Glomerular visceral epithelial cell (primary cell): Measurements from ENCODE around the gene DNAAF2.
"Not testable (repeated sequence)": the region's sequence is repeated elsewhere in the genome, so short reads cannot be mapped to it uniquely, and the experiment has no call there.

Source experiments
- DNase-seq: peaks from one replicate; pipeline ENCODE4 v3.0.0-alpha.2; 2016; ENCODE audit errors: extremely low spot score

Gene DNAAF2, protein sequence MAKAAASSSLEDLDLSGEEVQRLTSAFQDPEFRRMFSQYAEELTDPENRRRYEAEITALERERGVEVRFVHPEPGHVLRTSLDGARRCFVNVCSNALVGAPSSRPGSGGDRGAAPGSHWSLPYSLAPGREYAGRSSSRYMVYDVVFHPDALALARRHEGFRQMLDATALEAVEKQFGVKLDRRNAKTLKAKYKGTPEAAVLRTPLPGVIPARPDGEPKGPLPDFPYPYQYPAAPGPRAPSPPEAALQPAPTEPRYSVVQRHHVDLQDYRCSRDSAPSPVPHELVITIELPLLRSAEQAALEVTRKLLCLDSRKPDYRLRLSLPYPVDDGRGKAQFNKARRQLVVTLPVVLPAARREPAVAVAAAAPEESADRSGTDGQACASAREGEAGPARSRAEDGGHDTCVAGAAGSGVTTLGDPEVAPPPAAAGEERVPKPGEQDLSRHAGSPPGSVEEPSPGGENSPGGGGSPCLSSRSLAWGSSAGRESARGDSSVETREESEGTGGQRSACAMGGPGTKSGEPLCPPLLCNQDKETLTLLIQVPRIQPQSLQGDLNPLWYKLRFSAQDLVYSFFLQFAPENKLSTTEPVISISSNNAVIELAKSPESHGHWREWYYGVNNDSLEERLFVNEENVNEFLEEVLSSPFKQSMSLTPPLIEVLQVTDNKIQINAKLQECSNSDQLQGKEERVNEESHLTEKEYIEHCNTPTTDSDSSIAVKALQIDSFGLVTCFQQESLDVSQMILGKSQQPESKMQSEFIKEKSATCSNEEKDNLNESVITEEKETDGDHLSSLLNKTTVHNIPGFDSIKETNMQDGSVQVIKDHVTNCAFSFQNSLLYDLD

GRCh38 chr14:49634547-49635334 lies at the start of gene DNAAF2:
TSS of gene DNAAF2 (minus strand) at chr14:49635244. CDS start at chr14:49635149, 95 bp downstream.
- peak; percentile 75 for DNase-seq

- DNase-seq: no peak
Observed at GRCh38 chr14:49679271-49679670, 44.2 kb upstream of the DNAAF2 start.

- no peak for DNase-seq
Observed at GRCh38 chr14:49677643-49678042, 42.6 kb upstream of the DNAAF2 start.

DNA sequence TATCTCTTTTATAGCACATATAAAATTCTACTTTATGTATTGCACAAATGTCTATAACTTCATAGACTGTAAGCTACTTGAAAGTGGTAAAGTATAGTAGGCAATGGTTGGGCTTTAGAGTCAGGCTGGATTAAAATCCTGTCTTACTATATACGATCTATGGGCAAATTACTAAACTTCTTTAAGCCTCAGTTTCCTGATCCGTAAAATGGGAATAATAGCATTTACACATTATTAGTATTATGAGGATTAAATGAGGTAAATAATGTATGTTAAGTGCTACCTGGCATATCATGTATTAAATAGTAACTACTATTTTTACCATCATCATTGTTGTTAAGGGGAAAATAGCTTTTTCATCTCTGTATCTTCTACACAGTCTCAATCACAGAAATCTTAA lies 38.5 kb upstream of the DNAAF2 start:
- no peak for DNase-seq

DNA sequence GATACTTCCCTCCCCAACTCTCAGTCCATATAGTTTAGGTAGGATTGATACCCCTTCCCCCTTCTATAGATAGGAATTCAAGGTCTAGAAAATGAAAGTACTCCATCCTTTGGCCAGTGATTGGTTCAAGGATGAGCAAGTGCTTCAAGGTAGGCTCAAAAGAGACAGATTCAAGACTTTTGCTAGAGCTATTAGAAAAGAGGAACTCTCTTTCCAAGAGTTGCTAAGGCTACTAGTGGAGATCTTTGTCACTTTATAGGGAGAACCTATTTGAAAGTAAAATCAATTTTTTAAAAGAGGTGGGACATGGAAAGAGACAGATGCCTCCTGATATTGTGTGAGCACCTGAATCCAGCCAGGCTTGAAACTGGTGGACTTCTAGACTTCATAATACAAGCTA lies 35.4 kb upstream of the DNAAF2 start:
- no peak for DNase-seq

DNA sequence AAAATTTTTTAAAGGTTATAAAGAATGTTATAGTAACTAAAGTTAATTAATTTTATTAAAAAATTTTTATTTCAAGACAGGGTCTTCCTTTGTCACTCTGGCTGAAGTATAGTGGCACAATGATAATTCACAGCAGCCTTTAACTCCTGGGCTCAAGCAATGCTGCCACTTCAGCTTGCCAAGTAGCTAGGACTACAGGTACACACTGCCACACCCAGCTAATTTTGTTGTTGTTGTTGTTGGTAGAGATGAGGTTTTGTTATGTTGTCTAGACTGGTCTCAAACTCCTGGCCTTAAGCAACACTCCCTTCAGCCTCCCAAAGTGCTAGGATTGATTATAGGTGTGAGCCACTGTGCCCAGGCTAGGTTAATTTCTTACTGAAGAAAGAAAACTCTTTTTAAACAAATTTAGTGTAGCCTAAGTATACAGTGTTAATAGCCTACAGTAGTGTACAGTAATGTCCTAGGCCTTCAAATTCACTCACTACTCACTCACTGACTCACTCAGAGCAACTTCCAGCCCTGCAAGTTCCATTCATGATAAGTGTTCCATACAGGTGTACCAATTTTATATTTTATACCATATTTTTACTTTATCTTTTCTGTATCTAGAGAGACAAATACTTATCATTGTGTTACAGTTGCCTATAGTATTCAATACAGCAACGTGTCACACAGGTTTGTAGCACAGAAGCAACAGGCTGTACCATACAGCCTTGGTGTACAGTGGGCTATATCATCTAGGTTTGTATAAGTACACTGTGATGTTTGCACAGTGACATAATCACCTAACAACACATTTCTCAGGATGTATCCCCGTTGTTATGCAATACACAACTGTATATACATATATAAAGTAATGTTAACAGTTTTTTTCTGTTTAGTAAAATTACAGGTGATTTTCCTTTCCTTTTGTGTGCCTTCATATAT lies 24.7 kb upstream of the DNAAF2 start:
- no peak for DNase-seq

DNA sequence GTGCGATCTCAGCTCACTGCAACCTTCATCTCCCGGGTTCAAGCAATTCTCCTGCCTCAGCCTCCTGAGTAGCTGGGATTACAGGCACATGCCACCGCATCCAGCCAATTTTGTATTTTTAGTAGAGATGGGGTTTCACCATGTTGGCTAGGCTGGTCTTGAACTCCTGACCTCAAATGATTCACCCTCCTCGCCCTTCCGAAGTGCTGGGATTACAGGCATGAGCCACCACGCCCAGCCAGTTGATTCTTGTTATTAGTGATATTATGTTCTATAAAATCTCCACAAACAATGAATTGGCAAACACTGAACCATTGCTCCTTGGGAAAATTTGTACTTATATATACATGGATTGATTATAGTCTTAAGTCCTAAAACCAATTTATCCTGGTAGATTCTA lies 22.5 kb upstream of the DNAAF2 start:
- DNase-seq: not testable (repeated sequence)

GRCh38 chr14:49654511-49654910 lies 19.5 kb upstream of the DNAAF2 start:
- no peak for DNase-seq

DNA sequence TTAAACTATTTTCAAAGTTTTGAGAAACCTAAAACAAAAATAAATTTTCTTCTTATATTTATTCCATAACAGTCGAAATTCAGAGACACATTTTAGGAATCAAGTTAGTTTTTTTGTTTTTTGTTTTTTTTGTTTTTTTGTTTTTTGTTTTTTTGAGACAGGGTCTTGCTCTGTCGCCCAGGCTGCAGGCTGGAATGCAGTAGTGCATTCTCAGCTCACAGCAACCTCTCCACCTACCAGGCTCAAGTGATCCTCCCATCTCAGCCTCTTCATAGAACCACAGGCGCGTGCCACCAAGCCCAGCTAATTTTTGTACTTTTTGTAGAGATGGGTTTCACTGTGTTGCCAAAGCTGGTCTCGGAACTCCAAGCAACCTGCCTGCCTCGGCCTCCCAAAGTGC lies 18.5 kb upstream of the DNAAF2 start:
- DNase-seq: no peak

- no peak for DNase-seq
Observed at GRCh38 chr14:49642163-49642562, 7.1 kb upstream of the DNAAF2 start.

GRCh38 chr14:49641697-49642129 lies 6.7 kb upstream of the DNAAF2 start:
- peak; percentile 75 for DNase-seq

GRCh38 chr14:49640540-49641417 lies 5.7 kb upstream of the DNAAF2 start:
- no peak for DNase-seq

DNA sequence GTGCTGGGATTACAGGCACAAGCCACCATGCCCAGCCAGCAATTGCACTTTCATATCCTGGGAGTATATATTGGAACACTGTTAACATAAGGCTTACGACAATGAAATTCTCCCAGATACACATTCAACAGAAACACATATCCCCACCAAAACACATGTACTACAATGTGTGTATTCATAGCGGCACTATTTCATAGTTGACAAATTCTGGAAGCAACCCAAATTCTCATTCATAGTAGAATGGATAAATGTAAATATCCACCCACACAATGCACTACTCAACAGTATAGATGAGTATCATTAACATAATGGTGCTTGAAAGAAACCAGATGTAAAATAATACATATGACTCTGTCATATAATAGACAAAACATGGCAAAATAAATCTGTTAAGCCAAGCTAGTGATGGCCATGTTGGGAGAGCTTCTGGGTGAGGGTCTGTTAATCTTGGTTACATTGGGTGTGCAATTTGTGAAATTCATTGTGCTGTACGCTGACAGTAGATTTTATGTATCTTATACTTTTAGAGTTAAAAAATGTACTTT lies 2.6 kb upstream of the DNAAF2 start:
- DNase-seq: no peak

- no peak for DNase-seq
Observed at GRCh38 chr14:49636866-49637265, 1.8 kb upstream of the DNAAF2 start.

GRCh38 chr14:49633640-49634546 lies 1.2 kb downstream of the DNAAF2 start:
- DNase-seq: peak; percentile 95

GRCh38 chr14:49623941-49624839 lies 10.9 kb downstream of the DNAAF2 start:
- no peak for DNase-seq

- no peak for DNase-seq
Observed at GRCh38 chr14:49623387-49623786, 11.7 kb downstream of the DNAAF2 start.
